ENCODE results near the gene CYP2B6.
A peak's percentile ranks its signal among the peaks of the same experiment; 100 is the strongest.
"Not testable (repeated sequence)": the region's sequence is repeated elsewhere in the genome, so short reads cannot be mapped to it uniquely, and the experiment has no call there.

Gene CYP2B6

DNA sequence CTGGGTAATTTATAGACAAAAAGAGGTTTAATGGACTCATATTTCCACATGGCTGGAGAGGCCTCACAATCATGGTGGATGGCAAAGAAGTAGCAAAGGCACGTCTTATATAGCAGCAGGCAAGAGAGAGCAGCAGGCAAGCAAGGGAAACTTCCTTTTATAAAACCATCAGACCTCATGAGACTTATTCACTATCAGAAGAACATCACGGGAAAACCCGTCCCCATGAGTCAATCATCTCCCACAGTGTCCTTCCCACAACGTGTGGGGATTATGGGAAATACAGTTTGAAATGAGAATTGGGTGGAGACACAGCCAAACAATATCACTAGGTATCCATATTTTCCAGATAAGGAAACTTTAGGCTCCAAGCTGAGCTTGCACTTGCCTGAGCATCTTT, 9.5 kb upstream of the CYP2B6 start:
- DNase-seq: no peak

DNA sequence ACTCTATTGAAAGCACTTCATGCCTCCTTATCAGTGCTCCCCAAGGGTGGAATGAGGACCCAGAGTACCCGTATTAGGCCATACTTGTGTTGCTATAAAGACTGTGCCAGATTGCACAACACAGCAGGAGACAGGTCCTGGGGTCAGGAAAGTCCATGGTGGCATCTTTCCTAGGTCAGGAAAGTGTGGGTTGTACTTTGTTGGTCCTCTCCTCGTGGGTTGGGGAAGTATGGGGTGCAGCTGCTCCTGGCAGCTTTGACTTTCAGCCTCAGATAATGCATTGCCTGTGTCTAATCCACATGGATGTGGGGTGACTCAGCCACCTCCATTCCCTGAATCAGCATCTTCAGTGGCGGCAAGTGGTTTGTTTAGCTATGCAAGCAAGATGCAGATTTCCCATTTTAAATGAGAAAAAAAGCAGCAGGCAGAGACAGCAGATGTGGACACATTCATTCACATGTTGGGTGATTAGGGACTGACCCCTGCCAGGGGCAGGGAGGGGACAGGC, 8.4 kb upstream of the CYP2B6 start:
- peak; percentile 24 for DNase-seq

DNA sequence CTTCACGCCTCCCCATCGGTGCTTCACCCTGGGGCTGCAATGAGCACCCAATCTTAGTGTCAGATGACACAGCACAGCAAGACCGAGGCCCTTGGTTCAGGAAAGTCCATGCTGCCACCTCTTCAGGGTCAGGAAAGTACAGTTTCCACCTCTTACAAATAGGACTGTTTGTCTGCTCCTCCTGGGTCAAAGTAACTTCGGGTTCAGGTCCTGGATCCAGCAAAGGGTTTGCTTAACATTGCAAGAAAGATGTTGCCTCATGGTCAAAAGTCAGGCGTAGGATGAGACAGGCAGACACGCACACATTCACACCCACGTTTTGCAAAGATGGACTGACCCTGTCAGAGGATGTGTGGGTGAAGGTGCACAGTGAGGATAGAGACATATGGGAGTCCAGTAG, 1.6 kb upstream of the CYP2B6 start:
- no peak for DNase-seq

DNA sequence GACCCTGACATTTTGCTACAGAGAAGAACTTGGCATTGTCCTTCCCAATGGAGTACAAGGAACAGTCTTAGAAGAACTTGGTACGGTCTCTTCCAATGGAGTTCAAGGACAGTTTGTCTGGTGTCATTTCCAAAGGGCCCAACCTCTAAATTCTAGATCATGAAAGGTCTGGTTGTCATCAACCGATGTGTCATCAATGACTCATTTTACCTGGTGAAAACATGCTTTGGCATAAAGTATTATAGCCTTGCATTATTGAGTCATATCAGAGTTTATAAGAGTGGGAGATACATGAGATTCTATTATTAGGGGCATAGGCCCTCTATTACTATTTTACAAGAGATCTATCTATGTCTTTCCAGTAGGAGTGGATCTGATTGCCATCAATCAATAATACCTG, 4.3 kb downstream of the CYP2B6 start:
- DNase-seq: no peak

DNA sequence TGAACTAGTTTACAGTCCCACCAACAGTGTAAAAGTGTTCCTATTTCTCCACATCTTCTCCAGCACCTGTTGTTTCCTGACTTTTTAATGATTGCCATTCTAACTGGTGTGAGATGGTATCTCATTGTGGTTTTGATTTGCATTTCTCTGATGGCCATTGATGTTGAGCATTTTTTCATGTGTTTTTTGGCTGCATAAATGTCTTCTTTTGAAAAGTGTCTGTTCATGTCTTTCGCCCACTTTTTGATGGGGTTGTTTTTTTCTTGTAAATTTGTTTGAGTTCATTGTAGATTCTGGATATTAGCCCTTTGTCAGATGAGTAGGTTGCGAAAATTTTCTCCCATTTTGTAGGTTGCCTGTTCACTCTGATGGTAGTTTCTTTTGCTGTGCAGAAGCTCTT, 7.9 kb downstream of the CYP2B6 start:
- DNase-seq: not testable (repeated sequence)

DNA sequence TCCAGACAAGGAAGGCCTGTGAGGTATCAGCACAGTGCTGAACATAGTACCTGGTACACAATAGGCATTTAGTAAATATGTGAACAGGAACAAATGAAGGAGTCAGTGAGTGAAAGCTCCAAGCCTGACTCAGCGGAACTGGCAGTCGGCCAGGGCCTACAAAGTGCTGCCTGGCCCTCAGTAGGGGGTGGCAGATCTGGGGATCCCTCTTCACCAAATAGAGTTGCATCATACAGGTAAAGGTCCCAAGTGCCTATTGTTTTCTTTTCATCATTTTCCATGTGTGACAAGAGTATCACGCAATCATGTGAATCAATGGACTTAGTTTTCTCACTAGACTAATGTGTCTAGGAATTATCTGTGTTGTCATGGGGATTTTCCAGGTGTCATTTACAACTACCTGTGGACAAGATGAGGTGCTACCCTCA, 9.2 kb downstream of the CYP2B6 start:
- DNase-seq: no peak

DNA sequence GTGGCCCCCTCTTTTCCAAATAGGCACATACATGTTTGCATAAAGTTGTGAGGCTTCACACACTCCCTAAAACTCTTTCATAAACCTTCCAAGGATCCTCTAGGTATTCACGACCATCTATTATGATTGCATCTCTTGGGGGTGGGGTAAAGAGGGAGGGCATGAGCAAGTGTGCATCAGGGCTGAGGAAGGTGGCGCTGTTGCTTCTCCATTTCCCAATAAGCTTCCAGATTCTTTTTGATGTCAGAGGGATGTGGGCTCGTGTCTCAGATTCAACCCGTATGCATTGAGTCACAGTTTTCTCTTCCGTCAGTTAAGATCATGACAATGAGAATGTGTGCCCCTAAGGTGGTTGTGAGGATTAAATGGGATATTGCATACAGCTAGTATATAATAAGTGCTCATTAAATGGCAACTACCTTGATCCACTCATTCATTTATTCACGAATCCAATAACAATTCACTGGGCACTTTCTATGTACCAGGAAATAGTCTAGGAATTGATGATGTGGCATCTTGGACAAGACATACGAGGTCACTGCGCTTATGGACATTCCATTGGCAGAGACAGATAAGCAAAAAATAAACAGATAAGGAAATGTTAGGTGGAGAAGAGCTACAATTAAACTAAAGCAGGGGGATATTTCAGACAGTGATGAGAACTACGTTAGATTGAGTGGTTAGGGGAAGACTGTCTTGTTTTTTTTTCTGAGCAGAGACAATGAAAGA, 10.3 kb downstream of the CYP2B6 start:
- DNase-seq: no peak

DNA sequence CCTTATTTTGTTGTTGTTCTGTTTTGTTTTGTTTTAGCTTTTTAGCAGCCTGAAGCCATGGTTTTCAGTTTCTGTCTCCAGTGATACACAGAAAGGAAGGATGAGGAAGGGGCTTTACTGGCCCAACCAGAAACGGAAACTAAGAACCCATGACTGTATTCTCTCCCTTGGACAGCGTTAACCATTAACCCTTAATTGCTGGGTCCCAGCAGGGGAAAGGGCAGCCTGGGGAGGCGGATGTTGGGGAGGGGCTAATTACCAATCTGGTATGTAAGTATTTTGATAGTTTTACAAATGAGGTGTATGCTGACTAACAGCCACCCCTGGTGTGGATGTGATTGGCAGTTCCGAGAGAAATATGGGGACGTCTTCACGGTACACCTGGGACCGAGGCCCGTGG, 12.6 kb downstream of the CYP2B6 start:
- not testable (repeated sequence) for DNase-seq

DNA sequence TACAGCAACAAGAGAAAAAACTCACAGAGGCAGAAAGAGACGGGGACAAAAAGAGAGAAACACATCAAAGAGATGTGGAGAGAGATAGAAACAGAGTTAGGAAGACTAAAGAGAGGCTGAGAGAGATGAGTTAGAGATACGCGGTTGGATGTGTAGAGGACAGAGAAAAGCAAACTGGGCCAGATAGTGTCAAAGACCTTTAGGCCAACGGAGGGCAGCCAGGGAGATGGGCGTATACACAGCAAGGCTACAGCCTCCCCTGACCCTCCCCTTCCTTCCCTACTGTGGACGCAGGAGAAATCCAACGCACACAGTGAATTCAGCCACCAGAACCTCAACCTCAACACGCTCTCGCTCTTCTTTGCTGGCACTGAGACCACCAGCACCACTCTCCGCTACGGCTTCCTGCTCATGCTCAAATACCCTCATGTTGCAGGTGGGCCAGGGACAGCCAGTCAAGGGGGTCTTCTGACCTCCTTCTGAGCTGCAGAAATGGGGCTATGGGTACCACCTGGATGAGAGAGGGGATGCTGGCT, 18.7 kb downstream of the CYP2B6 start:
- no peak for DNase-seq

DNA sequence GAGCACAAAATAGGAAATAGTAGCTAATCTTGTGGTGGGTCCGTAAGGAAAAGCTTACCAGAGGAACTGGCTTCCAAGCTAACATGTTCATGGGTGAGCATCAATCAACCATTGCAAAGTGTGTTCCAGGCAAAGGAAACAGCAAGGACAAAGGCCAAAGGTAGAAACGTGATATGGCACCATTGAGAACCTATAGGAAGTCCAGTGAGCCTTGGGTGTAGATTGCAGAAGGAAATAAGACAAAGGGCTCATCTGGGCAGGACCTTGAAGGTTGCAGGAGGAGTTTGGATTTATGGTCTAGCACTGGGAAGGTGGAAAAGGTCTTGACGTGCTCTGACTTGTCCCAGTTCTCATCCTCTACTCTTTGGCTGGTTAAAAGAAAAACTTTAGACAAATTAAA, 22.3 kb downstream of the CYP2B6 start:
- no peak for DNase-seq

DNA sequence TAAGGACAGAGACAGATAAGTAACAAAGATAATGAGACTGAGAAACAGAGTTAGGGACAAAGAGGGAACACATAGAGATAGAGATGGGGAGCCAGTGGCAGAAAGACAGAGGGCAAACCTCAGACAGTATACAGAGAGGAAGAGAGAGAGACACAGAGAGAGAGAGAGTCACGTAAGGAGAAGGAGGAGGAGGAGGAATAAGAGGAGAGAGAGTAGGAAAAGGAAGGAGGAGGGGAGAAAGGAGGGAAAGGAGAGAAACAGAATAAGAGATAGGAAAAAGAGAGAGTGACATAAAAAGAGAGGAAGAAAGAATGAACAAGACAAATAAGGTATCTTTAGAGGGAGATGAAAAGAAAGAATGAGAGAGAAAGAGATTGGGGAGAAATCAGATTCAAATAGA, 23.6 kb downstream of the CYP2B6 start:
- no peak for DNase-seq

DNA sequence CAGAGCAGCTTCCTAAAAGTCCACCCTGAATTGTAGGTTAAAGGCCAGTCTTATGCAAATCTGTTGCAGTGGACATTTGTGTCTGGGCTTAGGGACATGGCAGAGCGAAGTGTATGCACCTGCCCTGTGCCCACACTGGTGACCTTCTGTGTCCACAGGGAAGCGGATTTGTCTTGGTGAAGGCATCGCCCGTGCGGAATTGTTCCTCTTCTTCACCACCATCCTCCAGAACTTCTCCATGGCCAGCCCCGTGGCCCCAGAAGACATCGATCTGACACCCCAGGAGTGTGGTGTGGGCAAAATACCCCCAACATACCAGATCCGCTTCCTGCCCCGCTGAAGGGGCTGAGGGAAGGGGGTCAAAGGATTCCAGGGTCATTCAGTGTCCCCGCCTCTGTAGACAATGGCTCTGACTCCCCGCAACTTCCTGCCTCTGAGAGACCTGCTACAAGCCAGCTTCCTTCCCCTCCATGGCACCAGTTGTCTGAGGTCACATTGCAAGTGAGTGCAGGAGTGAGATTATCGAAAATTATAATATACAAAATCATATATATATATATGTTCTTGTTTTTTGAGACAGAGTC, 25.5 kb downstream of the CYP2B6 start:
- DNase-seq: no peak

DNA sequence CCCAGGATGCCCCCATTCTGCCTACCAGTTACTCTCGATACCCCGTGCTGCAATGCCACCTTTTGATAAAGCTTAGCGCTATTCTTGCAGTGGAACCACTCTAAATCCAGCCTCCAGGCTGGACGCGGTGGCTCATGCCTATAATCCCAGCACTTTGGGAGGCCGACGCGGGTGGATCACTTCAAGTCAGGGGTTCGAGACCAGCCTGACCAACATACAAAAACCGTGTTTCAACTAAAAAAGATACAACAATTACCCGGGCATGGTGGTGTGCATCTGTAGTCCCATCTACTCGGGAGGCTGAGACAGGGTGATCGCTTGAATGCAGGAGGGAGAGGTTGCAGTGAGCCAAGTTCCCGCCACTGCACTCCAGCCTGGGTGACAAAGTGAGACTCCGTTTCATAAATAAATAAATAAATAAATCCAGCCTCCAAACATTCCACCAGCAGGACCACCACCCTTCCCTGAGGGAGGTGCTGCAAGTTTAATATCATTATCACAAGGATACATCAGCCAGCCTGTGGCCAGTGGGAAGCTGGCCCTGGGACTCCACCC, 27.7 kb downstream of the CYP2B6 start:
- no peak for DNase-seq

DNA sequence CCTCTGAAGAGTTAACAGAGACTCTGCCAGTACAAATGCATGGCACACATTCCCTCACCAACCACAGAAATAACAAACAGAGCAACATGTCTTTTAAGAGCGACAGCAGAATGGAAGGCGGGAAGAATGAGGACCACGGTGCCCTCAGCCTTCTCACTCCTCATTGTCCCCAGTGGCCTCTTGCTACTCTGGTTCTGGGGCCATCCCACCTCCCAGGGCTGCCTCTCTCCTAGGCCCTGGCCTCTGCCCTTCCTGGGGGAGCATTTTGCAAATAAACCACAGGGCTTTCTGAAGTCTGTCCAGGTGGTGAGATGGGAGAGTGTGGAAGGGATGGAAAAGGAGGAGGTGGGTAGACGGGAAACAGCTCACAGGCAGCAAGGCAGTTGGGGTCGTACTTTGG, 28.3 kb downstream of the CYP2B6 start:
- DNase-seq: no peak

DNA sequence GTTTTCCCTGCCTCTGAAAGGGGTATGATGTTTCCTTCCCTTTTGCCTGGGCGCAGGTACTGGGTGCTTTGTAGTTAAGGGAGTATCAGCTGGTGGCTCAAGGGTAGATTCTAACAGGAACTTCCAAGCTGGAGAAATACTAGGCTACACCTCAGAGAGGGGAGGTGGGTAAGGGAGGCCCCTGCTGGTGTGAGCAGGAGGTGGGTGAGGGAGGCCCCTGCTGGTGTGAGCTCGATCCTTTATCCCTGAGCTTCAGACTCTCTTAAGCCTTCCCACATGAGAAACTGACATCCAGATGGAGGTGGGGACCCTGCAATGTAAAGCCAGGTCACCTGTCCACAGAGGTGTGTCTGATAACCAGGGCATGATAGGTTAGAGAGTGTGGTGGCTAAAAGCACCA, 32.1 kb downstream of the CYP2B6 start:
- DNase-seq: no peak

DNA sequence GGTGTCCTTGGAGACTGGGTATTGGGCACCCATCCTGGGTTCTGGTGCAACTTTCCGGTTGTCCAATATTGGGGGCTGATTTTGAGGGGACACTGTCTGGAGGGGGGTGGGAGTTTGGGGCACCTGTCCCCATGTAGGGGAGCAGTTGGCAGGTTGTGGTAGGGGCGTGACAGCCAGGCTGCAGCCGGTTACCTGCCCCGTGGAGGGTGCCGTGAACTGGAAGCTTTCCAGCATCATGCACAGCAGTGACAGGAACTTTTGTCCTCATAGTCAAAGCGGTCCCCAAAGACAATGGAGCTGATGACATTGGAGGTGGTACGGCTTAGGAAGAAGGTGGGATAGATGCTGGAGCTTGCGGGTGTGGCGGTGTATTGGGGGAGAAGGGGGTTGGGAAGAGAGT, 34.3 kb downstream of the CYP2B6 start:
- no peak for DNase-seq

DNA sequence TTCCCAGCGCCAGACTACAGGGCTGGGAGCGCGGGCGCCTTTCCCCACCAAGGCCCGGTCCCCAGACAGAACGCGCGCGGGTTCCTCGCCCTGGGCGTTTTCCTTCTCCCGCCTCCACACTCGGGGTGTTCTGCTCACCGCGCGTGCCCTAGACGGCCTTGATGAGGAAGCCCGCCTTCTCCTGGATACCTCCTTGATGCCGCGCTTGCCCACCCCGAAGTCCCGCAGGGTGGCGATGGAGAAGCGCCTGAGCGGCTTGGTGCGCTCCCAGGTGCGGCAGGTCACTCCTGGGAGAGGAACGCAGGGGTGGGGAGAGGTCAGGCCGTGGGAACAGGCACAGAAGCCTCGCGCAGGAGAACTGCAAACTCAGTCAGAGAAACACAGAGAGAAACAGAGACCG, 34.8 kb downstream of the CYP2B6 start:
- no peak for DNase-seq

DNA sequence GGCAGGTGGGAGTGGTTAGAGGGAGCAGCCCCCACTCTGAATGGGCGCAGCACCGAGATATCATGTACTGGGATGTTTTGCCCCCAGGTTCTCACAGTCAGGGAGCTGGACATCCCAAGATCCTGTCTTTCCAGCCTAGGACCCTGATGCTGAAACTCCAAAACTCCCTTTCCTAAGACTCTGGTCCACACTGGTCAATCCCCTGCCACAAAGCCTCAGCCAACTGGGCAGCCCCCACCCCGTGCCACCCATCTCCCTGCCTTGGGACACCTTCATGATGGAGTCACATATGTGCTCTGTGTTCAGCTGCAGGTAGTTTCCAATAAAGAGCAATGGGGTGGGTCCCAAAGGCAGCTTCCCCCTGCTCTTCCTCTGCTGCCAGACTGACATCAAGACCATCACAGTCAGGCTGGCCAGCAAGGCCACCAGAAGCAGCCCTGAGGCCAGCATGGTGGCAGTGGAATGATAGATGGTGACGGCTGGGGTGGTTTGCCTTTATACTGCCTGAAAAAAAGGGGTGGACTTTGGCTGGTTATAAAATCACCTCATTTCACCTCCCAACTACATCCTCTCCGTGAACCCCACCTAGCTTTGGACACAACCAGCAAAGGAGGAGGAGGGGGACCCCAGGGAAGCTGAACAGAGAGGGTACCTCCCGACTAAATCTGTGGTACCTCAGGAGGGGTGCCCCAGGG, 36.3 kb downstream of the CYP2B6 start:
- no peak for DNase-seq

DNA sequence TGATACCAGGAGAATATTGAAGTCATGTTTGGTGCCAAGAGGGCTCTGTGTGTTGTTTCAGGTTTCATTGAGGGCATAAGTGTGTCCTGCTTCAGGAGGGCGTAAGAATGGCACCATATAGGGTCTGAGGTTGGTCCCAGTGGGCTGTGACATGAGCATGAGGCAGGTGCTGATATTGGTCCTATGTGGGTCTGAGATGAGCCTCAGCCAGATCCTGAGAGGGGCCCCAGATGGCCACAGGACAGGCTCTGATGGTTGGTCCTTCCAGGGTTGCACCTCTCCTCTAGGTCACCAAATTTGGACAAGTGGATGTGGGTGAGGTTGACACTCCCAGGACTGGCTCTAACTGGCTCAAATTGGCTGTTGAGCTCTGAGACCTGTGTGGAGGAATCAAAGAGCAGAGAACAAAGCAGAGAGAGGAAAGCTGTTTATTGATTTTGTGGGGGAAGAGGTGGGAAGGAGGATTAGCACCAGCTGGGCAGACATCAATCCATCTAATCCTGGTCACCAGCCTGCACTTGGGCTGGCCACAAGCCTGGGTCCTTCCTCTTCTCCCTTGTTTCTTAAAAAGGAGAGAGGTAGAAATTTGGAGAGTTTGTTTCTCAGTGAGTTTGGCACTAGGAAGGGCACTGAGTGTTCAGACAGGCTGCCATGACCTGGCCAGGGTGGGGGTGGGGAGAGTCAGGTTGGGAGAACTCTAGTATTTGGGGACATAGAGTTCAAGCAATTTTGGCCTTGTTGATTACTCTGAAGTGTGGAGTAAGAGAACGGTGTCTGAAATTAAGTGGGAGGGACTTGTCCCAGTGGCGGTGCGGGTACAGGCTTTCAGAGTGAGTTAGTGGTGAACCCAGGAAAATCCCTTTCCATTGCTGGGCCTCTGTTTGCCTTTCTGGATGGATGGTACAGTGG, 38.7 kb downstream of the CYP2B6 start:
- DNase-seq: no peak

DNA sequence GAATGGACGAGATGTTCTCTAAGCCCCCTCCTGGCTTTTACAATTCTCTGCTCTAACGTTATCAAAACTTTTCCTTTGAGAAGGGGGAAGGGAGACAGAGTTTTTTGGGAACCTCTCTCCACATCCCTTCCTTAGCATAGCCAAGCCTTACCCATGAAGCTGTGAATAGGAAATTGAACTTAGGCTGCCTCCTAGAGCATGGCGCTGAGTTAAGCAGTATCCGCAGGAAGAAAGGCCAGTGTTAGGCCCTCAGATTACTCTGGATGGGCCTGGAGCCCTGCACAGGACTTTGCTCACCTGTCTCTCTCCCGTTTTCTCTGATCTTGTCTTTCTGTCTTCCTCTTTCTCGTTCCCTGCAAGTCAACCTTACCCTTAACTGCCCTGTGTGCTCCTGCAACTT, 39.6 kb downstream of the CYP2B6 start:
- DNase-seq: no peak

DNA sequence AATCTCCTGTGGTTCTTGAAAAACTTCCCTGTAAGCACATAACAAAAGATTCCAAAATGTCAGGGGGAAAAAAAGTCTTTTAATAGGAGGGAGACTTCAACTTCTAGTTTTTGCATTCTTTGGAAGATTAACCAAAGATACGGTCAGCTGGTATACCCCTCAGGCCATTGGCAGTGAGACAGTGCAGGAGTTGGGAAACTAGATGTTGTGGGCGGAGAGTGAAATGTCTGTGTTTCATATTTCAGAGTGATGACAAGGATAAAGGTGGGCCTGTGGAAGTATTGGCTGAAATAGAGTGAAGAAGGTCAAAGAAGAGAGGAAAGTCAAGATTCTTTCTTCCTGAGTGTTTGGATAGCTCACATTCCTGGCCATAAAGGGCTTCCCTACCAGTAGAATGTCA, 40.8 kb downstream of the CYP2B6 start:
- DNase-seq: no peak

DNA sequence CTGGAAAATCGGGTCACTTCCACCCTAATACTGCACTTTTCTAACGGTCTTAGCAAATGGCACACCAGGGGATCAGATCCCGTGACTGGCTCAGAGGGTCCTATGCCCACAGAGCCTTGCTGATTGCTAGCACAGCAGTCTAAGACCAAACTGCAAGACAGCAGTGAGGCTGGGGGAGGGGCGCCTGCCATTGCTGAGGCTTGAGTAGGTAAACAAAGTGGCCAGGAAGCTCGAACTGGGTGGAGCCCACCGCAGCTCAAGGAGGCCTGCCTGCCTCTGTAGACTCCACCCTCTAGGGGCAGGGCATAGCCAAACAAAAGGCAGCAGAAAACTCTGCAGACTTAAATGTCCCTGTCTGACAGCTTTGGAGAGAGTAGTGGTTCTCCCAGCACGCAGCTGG, 42.2 kb downstream of the CYP2B6 start:
- not testable (repeated sequence) for DNase-seq

DNA sequence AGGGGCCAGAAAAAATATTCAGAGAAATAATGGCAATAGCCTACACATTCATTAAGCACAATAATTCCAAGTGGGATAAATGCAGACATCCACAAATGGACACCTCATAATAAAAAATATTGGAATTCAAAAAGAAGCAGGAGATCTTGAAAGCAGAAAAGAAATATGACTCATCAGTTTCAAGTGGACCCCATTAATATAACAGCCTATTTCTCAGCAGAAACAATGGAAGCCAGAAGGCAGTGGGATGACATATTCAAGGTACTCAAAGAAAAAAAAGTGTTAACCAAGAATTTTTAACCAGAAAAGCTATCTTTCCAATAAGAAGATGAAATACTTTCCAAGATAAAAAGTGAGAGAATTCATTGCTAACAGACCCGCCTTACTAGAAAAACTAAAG, 48.7 kb downstream of the CYP2B6 start:
- no peak for DNase-seq
